ENCODE results near the gene TM7SF2.

The TM7SF2 gene

GRCh38 chr11:65078786-65079342, 32.8 kb upstream of the TM7SF2 start:
- DNase-seq = no peak
- Histone ChIP-seq H3K27me3 (replicated peaks; ENCODE audit: insufficient read depth, low read length) (no peaks in the 10 kb centered on the region), H3K36me3 (replicated peaks; ENCODE audit: insufficient read depth, low read length) (0 out of 2 replicates have a peak, but pooled peaks cover 6% of the 10 kb centered on the region), H3K27ac (ENCODE audit: low read length) (peak overlapping the region; percentile 37; the same call in 1 of the 2 replicates), H3K9me2 (replicated peaks; ENCODE audit: insufficient read depth, low read length) (no peaks in the 10 kb centered on the region), H3F3A (ENCODE audit: insufficient read depth, low read length) (peaks cover 18% of the 10 kb centered on the region; the same call in 1 of the 2 replicates), H3K4me1 (ENCODE audit: low read length) (peaks cover 30% of the 10 kb centered on the region), H3K4me3 (ENCODE audit: low read length) (no peak overlapping the region), H3K9me3 (replicated peaks; ENCODE audit: insufficient read depth, low read length) (no peaks in the 10 kb centered on the region), H3K4me2 (ENCODE audit: low read depth, low read length) (peak overlapping the region; percentile 12; the same call in 1 of the 2 replicates), H3K9ac (ENCODE audit: low read length) (no peak overlapping the region), H3K79me2 (ENCODE audit: low read length) (peaks cover 70% of the 10 kb centered on the region), H4K20me1 (ENCODE audit: insufficient read depth, low read length) (no peaks in the 10 kb centered on the region), H2AFZ (ENCODE audit: low read length) (no peak overlapping the region)
- TF ChIP-seq EZH2phosphoT487 (IDR thresholded peaks at IDR 0.05; ENCODE audit: low read length) (no peak), CTCF (IDR thresholded peaks at IDR 0.05; ENCODE audit: low read length) (no peak), EZH2 (optimal IDR thresholded peaks at IDR 0.05; ENCODE audit: low read depth, low read length) (no peak)

GRCh38 chr11:65083134-65083833, 28.4 kb upstream of the TM7SF2 start:
- DNase-seq = no peak
- H3K9ac ChIP-seq (ENCODE audit: low read length) = peak overlapping the region; percentile 88
- peak overlapping the region; percentile 74 for H3K27ac ChIP-seq (ENCODE audit: low read length)
- H3F3A ChIP-seq (ENCODE audit: insufficient read depth, low read length) = peaks cover 30% of the 10 kb centered on the region
- H2AFZ ChIP-seq (ENCODE audit: low read length) = peak overlapping the region; percentile 71
- H3K36me3 ChIP-seq (replicated peaks; ENCODE audit: insufficient read depth, low read length) = peaks cover 3% of the 10 kb centered on the region; the same call in 1 of the 2 replicates
- TF ChIP-seq EZH2 (optimal IDR thresholded peaks at IDR 0.05; ENCODE audit: low read depth, low read length) (no peak), CTCF (IDR thresholded peaks at IDR 0.05; ENCODE audit: low read length) (no peak), EZH2phosphoT487 (IDR thresholded peaks at IDR 0.05; ENCODE audit: low read length) (no peak)
- H3K9me2 ChIP-seq (replicated peaks; ENCODE audit: insufficient read depth, low read length) = no peaks in the 10 kb centered on the region
- H3K4me3 ChIP-seq (ENCODE audit: low read length) = peak overlapping the region; percentile 84
- peaks cover 93% of the 10 kb centered on the region for H3K79me2 ChIP-seq (ENCODE audit: low read length)
- no peaks in the 10 kb centered on the region for H3K27me3 ChIP-seq (replicated peaks; ENCODE audit: insufficient read depth, low read length)
- H3K4me1 ChIP-seq (ENCODE audit: low read length) = peaks cover 57% of the 10 kb centered on the region
- H3K9me3 ChIP-seq (replicated peaks; ENCODE audit: insufficient read depth, low read length) = no peaks in the 10 kb centered on the region
- no peaks in the 10 kb centered on the region for H4K20me1 ChIP-seq (ENCODE audit: insufficient read depth, low read length)
- H3K4me2 ChIP-seq (ENCODE audit: low read depth, low read length) = peak overlapping the region; percentile 85

- no peaks in the 10 kb centered on the region for H3K9me3 ChIP-seq (replicated peaks; ENCODE audit: insufficient read depth, low read length)
- H3K4me2 ChIP-seq (ENCODE audit: low read depth, low read length) = peak within 1 kb of the TSS; percentile 92
- H2AFZ ChIP-seq (ENCODE audit: low read length) = peak within 1 kb of the TSS; percentile 71
- peaks cover 30% of the 10 kb centered on the region for H3F3A ChIP-seq (ENCODE audit: insufficient read depth, low read length)
- H3K79me2 ChIP-seq (ENCODE audit: low read length) = peaks cover 86% of the 10 kb centered on the region
- H4K20me1 ChIP-seq (ENCODE audit: insufficient read depth, low read length) = no peaks in the 10 kb centered on the region
- H3K27ac ChIP-seq (ENCODE audit: low read length) = peak within 1 kb of the TSS; percentile 74
- no peak for TF ChIP-seq CTCF (IDR thresholded peaks at IDR 0.05; ENCODE audit: low read length)
- TF ChIP-seq EZH2 (optimal IDR thresholded peaks at IDR 0.05; ENCODE audit: low read depth, low read length) = no peak
- H3K9me2 ChIP-seq (replicated peaks; ENCODE audit: insufficient read depth, low read length) = no peaks in the 10 kb centered on the region
- DNase-seq = peak; percentile 97
- H3K4me3 ChIP-seq (ENCODE audit: low read length) = peak within 1 kb of the TSS; percentile 84
- no peaks in the 10 kb centered on the region for H3K27me3 ChIP-seq (replicated peaks; ENCODE audit: insufficient read depth, low read length)
- H3K9ac ChIP-seq (ENCODE audit: low read length) = peak within 1 kb of the TSS; percentile 88
- peaks cover 3% of the 10 kb centered on the region; the same call in 1 of the 2 replicates for H3K36me3 ChIP-seq (replicated peaks; ENCODE audit: insufficient read depth, low read length)
- H3K4me1 ChIP-seq (ENCODE audit: low read length) = peaks cover 57% of the 10 kb centered on the region
Observed at GRCh38 chr11:65083834-65084597, 27.7 kb upstream of the TM7SF2 start, which contains the start of the genes CDCA5 and ZFPL1. Gene CDCA5 (minus strand): TSS chr11:65084040. CDS start chr11:65083978, 62 bp downstream. Gene ZFPL1 (plus strand): TSS chr11:65084222. CDS start chr11:65084699, 477 bp downstream.

Data from MM.1S (cell line).